Endodermal cell (in vitro differentiated cells): ENCODE results near the gene DHRS11. TPM values are rescaled to one million over a fixed set of nuclear protein-coding genes. Genes with fewer than 3 reads are reported as not detected.
A peak's percentile ranks its signal among the peaks of the same experiment; 100 is the strongest.

ENCODE experiments used
- DNase-seq: peaks from one replicate; pipeline ENCODE4 v3.0.0-alpha.2; 2017
- H3K27ac ChIP-seq: 2 replicates; pipeline ENCODE4 v1.5.1; 2013; ENCODE audit warnings: mild to moderate bottlenecking, low read depth, low read length, moderate library complexity
- H3K27me3 ChIP-seq: 2 replicates; pipeline ENCODE4 v1.6.1; 2013; ENCODE audit warnings: mild to moderate bottlenecking, low read length, moderate library complexity; ENCODE audit not compliant: insufficient read depth, control insufficient read depth, poor library complexity, severe bottlenecking
- H3K36me3 ChIP-seq: 2 replicates; pipeline ENCODE4 v1.7.0; 2013; ENCODE audit warnings: mild to moderate bottlenecking, low read length, moderate library complexity; ENCODE audit not compliant: control insufficient read depth, insufficient read depth
- H3K4me1 ChIP-seq: one replicate; pipeline ENCODE4 v1.7.0; 2013; ENCODE audit warnings: low read length; ENCODE audit not compliant: control insufficient read depth, insufficient read depth
- H3K4me3 ChIP-seq: 2 replicates; pipeline ENCODE4 v1.5.1; 2013; ENCODE audit warnings: mild to moderate bottlenecking, low read length, moderate library complexity
- H3K9ac ChIP-seq: 2 replicates; pipeline ENCODE4 v1.6.1; 2013; ENCODE audit warnings: mild to moderate bottlenecking, low read length, moderate library complexity; ENCODE audit not compliant: poor library complexity, severe bottlenecking; ENCODE audit errors: extremely low read depth
- H3K9me3 ChIP-seq: 2 replicates; pipeline ENCODE4 v1.6.1; 2013; ENCODE audit warnings: mild to moderate bottlenecking, low read length, moderate library complexity; ENCODE audit not compliant: control insufficient read depth
- H3K27ac Mint-ChIP-seq: 2 replicates; pipeline ENCODE4 v1.8.0; 2020; ENCODE audit warnings: mixed read lengths
- H3K27me3 Mint-ChIP-seq: 2 replicates; pipeline ENCODE4 v1.8.0; 2021; ENCODE audit warnings: mild to moderate bottlenecking, mixed read lengths; ENCODE audit not compliant: insufficient read depth
- H3K36me3 Mint-ChIP-seq: 2 replicates; pipeline ENCODE4 v1.8.0; 2020; ENCODE audit warnings: low read depth, mixed read lengths
- H3K4me1 Mint-ChIP-seq: 2 replicates; pipeline ENCODE4 v1.8.0; 2020; ENCODE audit warnings: mixed read lengths
- H3K4me3 Mint-ChIP-seq: 2 replicates; pipeline ENCODE4 v1.8.0; 2020; ENCODE audit warnings: mild to moderate bottlenecking, moderate library complexity, mixed read lengths
- H3K9me3 Mint-ChIP-seq: 2 replicates; pipeline ENCODE4 v1.8.0; 2020; ENCODE audit warnings: mild to moderate bottlenecking, mixed read lengths
- WGBS, 2 experiments: methylation state at CpG; one replicate each; pipeline versions ENCODE4 v1.1.5 to v1.1.7; 2013; ENCODE audit warnings: missing lambda C conversion rate in 2 of 2, mixed read lengths in 1 of 2; ENCODE audit not compliant: insufficient coverage in 1 of 2, insufficient read length in 1 of 2; 5-methylcytosine and 5-hydroxymethylcytosine counted together
- total RNA-seq, 2 donors: library from RNA; stranded (reverse); fragmentation: NEBNext Ultra II Directional in 1 of 2; extraction: Animal tissue kit (Norgen Biotek cat#: 25700) in 1 of 2; gene quantifications; 2 replicates in 1 of 2; 3 replicates in 1 of 2; pipeline ENCODE4 v1.2.1, GENCODE V29; 2021
- TF ChIP-seq, protein P1 (sequence below): fragments of 200-600 bp; sonication (generic); conservative IDR thresholded peaks from 2 replicates; pipeline ENCODE4 v1.5.0; 2021; ENCODE audit warnings: antibody characterized with exemption, mild to moderate bottlenecking

DHRS11 gene
- total RNA-seq, 2 donors from 2014 or later: 25.5 to 28.5 TPM

DNA sequence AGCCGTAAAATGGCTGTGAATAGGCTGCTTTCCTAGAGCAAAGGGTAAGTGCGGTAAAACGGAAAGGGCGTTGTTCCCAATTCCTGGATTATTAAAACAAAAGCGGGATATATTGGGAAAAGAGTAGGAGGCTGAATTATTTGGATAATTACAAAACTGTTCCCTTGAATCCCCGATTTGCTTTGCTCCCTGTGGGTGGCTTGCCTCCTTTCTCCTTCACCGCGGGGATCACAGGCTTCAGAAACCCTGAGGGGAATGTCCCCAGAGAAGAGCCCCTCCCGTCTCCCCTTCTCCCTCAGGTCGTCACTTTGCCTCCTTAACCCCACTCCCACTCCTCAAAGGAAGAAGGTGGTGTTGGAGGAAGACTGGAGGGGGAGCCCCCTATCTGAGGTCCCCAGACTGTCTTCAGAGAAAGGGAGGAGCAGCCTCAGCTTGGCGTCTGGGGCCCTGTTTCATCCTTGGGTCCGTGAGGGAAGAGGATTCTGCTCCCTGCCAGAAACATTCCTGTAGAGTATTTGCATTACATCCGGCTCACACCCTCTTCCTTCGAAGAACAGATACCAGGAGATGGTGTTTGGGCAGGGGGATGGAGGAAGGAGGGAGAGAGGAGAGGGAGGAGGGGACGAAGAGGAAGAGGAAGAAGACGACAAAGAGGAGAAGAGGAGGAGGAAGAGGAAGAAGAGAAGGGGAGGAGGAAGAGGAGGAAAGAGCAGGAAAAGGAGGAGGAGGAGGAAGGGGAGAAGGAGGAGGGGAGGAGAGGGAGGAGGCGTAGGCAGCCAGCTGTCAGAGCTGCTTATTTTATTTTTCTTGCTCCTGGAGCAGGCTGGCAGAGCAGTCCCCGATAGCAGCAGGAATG, 41.5 kb downstream of the DHRS11 start:
- Mint-ChIP-seq H3K27ac (no peak overlapping the region), H3K4me3 (no peak overlapping the region), H3K9me3 (no peaks in the 10 kb centered on the region), H3K4me1 (peaks cover 28% of the 10 kb centered on the region), H3K36me3 (no peaks in the 10 kb centered on the region), H3K27me3 (peaks cover 21% of the 10 kb centered on the region)
- Histone ChIP-seq H3K4me1 (peaks cover 14% of the 10 kb centered on the region), H3K27ac (no peak overlapping the region), H3K9ac (no peak overlapping the region), H3K4me3 (no peak overlapping the region), H3K27me3 (peaks cover 18% of the 10 kb centered on the region), H3K9me3 (no peaks in the 10 kb centered on the region), H3K36me3 (no peaks in the 10 kb centered on the region)
- WGBS, 2 experiments: 27 to 36% methylated on average over 13 to 17 of the region's 18 CpGs
- peak; percentile 84 for DNase-seq
- TF ChIP-seq, protein P1, sequence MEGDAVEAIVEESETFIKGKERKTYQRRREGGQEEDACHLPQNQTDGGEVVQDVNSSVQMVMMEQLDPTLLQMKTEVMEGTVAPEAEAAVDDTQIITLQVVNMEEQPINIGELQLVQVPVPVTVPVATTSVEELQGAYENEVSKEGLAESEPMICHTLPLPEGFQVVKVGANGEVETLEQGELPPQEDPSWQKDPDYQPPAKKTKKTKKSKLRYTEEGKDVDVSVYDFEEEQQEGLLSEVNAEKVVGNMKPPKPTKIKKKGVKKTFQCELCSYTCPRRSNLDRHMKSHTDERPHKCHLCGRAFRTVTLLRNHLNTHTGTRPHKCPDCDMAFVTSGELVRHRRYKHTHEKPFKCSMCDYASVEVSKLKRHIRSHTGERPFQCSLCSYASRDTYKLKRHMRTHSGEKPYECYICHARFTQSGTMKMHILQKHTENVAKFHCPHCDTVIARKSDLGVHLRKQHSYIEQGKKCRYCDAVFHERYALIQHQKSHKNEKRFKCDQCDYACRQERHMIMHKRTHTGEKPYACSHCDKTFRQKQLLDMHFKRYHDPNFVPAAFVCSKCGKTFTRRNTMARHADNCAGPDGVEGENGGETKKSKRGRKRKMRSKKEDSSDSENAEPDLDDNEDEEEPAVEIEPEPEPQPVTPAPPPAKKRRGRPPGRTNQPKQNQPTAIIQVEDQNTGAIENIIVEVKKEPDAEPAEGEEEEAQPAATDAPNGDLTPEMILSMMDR: no peak

DNA sequence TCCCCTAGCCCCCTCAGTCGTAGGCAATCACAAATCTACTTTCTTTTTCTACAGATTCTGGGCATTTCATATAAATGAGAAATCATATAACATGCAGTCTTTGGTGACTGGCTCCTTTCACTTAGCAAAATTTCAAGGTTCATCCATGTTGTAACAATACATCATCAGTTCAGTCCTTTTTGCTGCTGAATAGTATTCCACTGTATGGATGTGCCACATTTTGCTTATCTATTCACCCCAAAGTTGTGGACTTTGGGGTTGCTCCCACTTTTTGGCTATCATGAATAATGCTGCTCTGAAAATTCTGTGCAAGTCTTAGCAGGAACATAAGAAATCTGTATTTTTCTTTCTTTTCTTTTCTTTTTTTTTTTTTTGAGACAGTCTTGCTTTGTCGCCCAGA, 48.7 kb downstream of the DHRS11 start:
- H3K27me3 ChIP-seq: peaks cover 58% of the 10 kb centered on the region
- Mint-ChIP-seq H3K4me1 (peaks cover 10% of the 10 kb centered on the region), H3K36me3 (no peaks in the 10 kb centered on the region), H3K9me3 (peaks cover 2% of the 10 kb centered on the region), H3K27ac (no peak overlapping the region), H3K27me3 (peaks cover 71% of the 10 kb centered on the region), H3K4me3 (no peak overlapping the region)
- TF ChIP-seq, protein P1: no peak
- no peaks in the 10 kb centered on the region for H3K9me3 ChIP-seq
- no peaks in the 10 kb centered on the region for H3K4me1 ChIP-seq
- no peak overlapping the region for H3K27ac ChIP-seq
- DNase-seq: no peak
- no peaks in the 10 kb centered on the region for H3K36me3 ChIP-seq
- WGBS, 2 experiments: 98 to 100% methylated on average over 1 to 2 of the region's 2 CpGs
- no peak overlapping the region for H3K9ac ChIP-seq
- H3K4me3 ChIP-seq: no peak overlapping the region

DNA sequence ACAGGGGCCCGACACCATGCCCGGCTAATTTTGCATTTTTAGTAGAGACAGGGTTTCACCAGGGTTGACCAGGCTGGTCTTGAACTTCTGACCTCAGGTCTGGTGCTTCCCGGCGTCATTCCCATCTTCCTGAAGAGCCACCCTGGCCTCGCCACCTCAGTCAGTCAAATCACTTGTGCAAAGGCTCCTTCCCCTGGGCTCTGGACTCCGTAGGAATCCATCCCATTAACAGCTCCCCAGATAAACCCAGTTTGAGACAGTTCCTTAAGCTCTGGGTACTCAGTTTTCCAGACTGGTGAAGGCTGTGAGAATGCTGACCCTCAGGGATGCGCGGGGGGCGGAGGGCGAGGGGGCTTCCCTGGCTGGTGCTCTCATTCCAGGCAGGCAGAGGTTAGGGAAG, 49.2 kb downstream of the DHRS11 start:
- Histone ChIP-seq H3K4me3 (no peak overlapping the region), H3K27me3 (peaks cover 58% of the 10 kb centered on the region)
- peak overlapping the region; percentile 63 for H3K4me3 Mint-ChIP-seq

More for the DNA sequence above, 49.2 kb downstream of the DHRS11 start:
- Mint-ChIP-seq H3K27me3 (peaks cover 69% of the 10 kb centered on the region), H3K9me3 (peaks cover 2% of the 10 kb centered on the region), H3K36me3 (no peaks in the 10 kb centered on the region), H3K4me1 (peaks cover 10% of the 10 kb centered on the region), H3K27ac (no peak overlapping the region)
- Histone ChIP-seq H3K36me3 (no peaks in the 10 kb centered on the region), H3K4me1 (no peaks in the 10 kb centered on the region), H3K9ac (no peak overlapping the region), H3K27ac (no peak overlapping the region), H3K9me3 (no peaks in the 10 kb centered on the region)
- TF ChIP-seq, protein P1: no peak
- WGBS, 2 experiments: 47 to 66% methylated on average over 8 to 10 of the region's 10 CpGs
- DNase-seq: no peak
